A673 (cell line): ENCODE data around the gene YDJC.

Experiments
- EZH2 ChIP-seq: fragments of 200-600 bp; sonication (generic); IDR thresholded peaks from 2 replicates; pipeline ENCODE4 v1.6.1; 2017; ENCODE audit warnings: borderline replicate concordance, low read depth, mild to moderate bottlenecking, mixed read lengths, antibody characterized with exemption, low read length; ENCODE audit not compliant: poor library complexity, severe bottlenecking
- TF ChIP-seq, protein P1 (sequence below): fragments of 300-800, 200-600 bp; sonication (generic); conservative IDR thresholded peaks from 2 replicates; pipeline ENCODE4 v1.5.1; 2017; ENCODE audit warnings: low read depth, mild to moderate bottlenecking, antibody characterized with exemption, low read length, moderate library complexity, mixed read lengths

DNA sequence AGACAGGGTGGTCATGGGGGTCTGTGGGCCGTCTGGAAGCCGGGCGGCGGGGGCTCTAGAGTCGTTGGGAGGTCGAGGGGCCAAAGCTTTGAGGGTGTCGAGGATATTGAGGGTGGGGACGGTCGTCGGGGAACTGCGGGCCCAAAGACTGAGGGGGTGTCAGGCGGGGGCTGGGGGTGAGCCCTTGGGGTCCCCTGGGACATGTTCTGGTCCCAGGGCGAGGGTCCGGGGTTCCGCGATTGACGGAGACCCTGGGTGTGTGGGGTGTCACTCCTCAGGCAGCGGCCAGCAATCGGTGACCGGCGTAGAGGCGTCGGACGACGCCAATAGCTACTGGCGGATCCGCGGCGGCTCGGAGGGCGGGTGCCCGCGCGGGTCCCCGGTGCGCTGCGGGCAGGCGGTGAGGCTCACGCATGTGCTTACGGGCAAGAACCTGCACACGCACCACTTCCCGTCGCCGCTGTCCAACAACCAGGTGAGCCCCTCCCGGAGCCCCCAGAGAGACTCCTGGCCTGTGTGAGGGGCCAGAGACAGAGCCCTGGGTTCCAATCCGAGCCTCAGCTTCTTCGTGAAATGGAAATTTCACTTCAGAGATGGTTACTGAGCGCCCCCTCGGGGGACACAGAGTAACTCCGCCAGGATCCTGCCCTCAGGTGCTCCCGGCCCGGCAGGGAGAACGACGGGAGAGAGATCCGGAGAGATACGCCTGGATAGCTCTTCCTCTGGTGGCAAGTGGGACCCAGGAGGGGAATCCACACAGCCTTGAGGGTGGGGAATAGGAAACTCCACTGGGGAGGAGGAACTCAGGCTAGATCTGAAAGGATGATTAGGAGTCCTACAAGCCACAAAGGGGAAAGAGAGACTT lies 13.0 kb upstream of the YDJC start:
- TF ChIP-seq, protein P1, sequence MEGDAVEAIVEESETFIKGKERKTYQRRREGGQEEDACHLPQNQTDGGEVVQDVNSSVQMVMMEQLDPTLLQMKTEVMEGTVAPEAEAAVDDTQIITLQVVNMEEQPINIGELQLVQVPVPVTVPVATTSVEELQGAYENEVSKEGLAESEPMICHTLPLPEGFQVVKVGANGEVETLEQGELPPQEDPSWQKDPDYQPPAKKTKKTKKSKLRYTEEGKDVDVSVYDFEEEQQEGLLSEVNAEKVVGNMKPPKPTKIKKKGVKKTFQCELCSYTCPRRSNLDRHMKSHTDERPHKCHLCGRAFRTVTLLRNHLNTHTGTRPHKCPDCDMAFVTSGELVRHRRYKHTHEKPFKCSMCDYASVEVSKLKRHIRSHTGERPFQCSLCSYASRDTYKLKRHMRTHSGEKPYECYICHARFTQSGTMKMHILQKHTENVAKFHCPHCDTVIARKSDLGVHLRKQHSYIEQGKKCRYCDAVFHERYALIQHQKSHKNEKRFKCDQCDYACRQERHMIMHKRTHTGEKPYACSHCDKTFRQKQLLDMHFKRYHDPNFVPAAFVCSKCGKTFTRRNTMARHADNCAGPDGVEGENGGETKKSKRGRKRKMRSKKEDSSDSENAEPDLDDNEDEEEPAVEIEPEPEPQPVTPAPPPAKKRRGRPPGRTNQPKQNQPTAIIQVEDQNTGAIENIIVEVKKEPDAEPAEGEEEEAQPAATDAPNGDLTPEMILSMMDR = peak; percentile 77
- TF ChIP-seq EZH2 = no peak
